ENCODE results near the gene LANCL2.

The LANCL2 gene

DNA sequence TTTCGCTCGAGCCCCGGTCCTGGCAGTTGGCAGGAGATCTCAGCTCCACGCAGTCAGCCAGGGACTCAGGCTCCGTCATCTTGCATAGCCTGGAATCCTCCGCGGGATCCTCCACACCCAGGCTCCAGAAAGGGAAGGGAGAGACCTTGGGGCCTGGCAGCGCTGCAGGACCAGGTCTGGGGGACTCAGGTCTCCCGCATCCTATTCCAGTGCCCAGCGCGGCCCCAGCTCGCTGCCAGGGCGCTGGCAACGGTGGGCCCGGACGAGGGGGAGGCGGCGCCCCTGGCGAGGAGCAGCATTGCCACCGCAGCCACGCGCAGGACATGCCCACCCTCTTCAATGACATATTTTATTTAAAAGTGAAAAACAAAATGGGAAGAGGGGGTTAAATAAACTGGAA is 83.4 kb downstream of the LANCL2 start:
- TF ChIP-seq, protein P1, sequence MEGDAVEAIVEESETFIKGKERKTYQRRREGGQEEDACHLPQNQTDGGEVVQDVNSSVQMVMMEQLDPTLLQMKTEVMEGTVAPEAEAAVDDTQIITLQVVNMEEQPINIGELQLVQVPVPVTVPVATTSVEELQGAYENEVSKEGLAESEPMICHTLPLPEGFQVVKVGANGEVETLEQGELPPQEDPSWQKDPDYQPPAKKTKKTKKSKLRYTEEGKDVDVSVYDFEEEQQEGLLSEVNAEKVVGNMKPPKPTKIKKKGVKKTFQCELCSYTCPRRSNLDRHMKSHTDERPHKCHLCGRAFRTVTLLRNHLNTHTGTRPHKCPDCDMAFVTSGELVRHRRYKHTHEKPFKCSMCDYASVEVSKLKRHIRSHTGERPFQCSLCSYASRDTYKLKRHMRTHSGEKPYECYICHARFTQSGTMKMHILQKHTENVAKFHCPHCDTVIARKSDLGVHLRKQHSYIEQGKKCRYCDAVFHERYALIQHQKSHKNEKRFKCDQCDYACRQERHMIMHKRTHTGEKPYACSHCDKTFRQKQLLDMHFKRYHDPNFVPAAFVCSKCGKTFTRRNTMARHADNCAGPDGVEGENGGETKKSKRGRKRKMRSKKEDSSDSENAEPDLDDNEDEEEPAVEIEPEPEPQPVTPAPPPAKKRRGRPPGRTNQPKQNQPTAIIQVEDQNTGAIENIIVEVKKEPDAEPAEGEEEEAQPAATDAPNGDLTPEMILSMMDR (IDR thresholded peaks at IDR 0.05): no peak
- TF ChIP-seq ZFX (IDR thresholded peaks at IDR 0.05; ENCODE audit: borderline replicate concordance): no peak

DNA sequence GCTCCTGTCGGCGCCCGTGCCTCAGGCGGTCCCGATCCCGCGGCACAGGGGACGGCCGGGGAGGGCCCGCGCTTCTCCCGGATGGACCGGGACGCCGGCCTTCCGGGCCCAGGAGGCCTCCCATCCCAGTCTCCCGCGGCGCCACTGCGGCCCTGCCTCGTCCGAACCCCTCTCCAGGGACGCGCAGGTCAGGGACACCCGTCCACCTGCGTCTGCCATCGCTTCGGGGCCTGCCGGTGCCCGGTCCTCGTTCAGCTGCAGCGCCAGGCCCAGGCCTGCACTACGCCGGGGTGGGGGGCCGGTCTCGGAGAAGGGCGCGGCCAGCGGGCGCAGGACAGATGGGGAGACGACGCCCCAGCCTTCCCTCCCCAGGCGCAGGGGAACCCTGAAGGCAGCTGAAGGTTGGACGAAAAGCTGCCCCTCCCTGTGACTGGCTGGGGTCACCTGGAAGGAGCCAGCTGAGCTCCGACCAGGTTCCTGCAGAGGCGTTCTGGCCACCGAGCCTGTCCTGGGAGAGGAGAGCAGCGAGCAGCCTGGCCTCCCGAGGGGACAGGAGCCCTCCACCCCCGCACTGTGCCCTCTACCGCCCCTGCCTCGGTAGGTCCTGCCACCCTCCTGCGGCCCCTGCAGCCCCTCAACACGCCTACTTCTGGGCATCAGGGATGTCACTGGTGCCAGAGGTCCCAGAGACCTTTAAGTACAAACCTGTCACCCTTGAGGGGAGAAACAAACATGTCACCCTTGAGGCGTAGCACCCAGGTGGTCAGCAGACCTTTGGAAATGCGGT is 84.3 kb downstream of the LANCL2 start:
- no peak for TF ChIP-seq ZFX (IDR thresholded peaks at IDR 0.05; ENCODE audit: borderline replicate concordance)
- TF ChIP-seq, protein P1 (IDR thresholded peaks at IDR 0.05): no peak
- no peak overlapping the region for H3K27ac ChIP-seq

More for the DNA sequence above, 83.4 kb downstream of the LANCL2 start:
- H3K27ac ChIP-seq: no peak overlapping the region

DNA sequence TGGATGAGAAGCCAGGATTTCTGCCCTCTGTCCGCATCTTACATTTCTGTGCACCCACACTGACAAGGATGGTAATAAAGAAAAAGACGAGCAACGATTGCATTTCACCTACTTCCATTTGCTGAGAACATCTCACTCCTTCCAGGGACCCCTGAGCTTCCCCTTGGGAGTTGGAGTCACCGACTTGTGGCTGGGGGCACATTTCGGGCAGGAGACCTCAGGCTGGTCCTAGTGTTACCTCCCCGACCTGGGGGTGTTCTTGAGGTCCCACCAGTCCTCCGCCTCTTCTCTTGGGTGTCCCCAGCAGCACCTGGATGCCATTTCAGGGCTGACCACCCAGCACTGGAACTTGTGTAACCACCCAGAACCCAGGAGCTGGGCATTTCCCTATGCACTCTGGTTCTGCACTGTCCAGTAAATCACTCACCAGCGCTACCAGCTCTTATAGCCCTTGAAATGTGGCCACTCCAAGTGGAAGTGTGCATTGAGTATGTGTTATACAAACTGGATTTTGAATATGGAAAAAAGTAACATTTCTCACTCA is 84.9 kb downstream of the LANCL2 start:
- TF ChIP-seq, protein P1 (IDR thresholded peaks at IDR 0.05): no peak
- no peak for TF ChIP-seq ZFX (IDR thresholded peaks at IDR 0.05; ENCODE audit: borderline replicate concordance)
- H3K27ac ChIP-seq: no peak overlapping the region

DNA sequence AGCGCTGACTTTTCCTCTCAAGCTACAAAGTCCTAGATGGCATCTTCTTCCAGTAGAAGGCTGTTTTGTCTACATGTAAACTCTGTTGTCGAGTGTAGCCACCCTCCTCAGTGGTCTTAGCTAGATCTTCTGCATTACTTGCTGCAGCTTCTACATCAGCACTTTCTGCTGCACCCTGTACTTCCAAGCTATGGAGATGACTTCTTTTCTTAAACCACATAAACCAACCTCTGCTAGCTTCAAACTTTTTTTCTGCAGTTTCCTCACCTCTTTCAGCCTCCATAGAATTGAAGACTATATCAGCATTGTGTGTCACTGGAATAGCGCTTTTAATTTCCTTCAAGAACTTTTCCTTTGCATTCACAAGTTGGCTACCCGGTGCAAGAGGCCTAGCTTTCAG is 87.8 kb downstream of the LANCL2 start:
- H3K27ac ChIP-seq: no peak overlapping the region
- TF ChIP-seq, protein P1 (IDR thresholded peaks at IDR 0.05): no peak
- TF ChIP-seq ZFX (IDR thresholded peaks at IDR 0.05; ENCODE audit: borderline replicate concordance): no peak

DNA sequence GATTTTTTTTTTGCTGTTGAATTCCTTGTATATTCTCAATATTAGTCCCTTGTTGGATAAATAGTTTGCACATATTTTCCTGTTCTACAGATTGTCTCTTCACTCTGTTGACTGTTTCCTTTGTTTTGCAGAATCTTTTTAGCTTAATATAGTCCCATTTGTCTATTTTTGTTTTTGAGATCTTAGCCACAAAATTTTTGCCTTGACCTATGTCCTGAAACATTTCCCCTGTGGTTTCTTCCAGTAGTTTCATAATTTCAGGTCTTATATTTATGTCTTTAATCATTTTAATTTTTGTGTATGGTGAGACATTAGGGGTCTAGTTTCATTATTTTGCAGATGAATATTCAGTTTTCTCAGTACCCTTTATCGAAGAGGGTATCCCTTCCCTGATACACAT is 92.7 kb downstream of the LANCL2 start:
- no peak overlapping the region for H3K27ac ChIP-seq
- TF ChIP-seq, protein P1 (IDR thresholded peaks at IDR 0.05): no peak
- no peak for TF ChIP-seq ZFX (IDR thresholded peaks at IDR 0.05; ENCODE audit: borderline replicate concordance)

DNA sequence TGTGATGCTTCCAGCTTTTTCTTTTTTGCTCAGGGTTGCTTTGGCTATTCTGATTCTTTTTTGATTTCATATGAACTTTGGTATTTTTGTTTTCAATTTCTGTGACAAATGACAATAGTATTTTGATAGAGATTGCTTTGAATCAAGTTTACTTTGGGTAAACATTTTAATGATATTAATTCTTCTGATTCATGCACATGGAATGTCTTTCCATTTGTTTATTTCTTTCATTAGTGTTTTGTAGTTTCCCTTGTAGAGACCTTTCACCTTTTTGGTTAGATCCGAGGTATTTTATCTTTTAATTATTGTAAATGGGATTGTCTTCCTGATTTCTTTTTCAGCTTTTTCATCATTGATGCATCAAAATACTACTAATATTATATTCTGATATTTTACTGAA is 93.2 kb downstream of the LANCL2 start:
- H3K27ac ChIP-seq: no peak overlapping the region
- no peak for TF ChIP-seq ZFX (IDR thresholded peaks at IDR 0.05; ENCODE audit: borderline replicate concordance)
- TF ChIP-seq, protein P1 (IDR thresholded peaks at IDR 0.05): no peak

DNA sequence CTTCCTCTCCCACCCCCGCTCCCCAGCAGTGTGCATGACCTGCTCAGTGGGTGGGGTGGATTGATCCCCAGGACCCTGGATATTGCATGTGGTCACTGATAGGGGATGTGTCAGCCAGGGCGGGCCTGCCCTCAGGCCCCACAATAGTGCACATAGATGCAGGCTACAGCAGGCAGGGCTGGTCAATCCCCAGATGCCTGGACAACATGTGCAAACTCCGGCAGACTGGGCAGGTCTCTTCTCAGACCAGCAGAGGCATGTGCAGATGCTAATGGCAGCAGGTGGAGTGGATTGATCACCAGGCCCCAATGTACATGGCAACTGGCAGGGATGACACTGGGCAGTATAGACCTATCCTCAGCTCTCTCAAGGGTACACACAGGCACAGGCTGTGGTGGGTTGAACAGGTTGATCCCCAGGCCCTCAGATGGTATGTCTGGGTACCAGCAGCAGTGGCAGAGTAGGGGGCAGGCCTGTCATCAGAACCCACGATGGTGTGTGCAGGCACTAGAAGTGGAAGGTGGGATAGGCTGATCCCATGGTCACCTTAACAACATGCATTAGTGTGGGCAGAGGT is 98.6 kb downstream of the LANCL2 start:
- no peak overlapping the region for H3K27ac ChIP-seq
- no peak for TF ChIP-seq ZFX (IDR thresholded peaks at IDR 0.05; ENCODE audit: borderline replicate concordance)
- TF ChIP-seq, protein P1 (IDR thresholded peaks at IDR 0.05): no peak

All from 22Rv1 (cell line).